K562 (cell line): ENCODE data around the gene UBE2M. TPM values are rescaled to one million over a fixed set of nuclear protein-coding genes. Genes with fewer than 3 reads are reported as not detected.

Source experiments
- ATAC-seq: fragments of 200-7000 bp; cut with Tn5 transposase; 3 replicates; pipeline ENCODE4 v1.9.1; 2020; ENCODE audit warnings: moderate library complexity
- BruUV-seq: library from RNA; stranded (reverse); fragments of 400-500 nt; replicated peaks from 2 replicates; lab custom pipeline; 2021; lab: Mats Ljungman, UMichigan
- CTCF ChIA-PET: fragments of 300-600 bp; formaldehyde crosslinking; extraction: SDS; loops from one replicate; lab custom pipeline; 2021; ENCODE audit warnings: low intra/inter-chr PET ratio; lab: Yijun Ruan, JAX
- POLR2A ChIA-PET: fragments of 300-600, 350-650 bp; sonication (Branson Sonifier 250); formaldehyde crosslinking; extraction: SDS; loops from one replicate; lab custom pipeline; 2021; ENCODE audit warnings: antibody characterized with exemption, inconsistent platforms; lab: Yijun Ruan, JAX
- DNase-seq, 4 experiments: peaks; one replicate each; pipeline versions ENCODE4 v3.0.0 to v3.0.0-alpha.2; 2011 to 2018; ENCODE audit warnings: low spot score in 3 of 4, mixed read lengths in 3 of 4; ENCODE audit errors: extremely low read depth in 1 of 4
- FAIRE-seq: peaks from 2 replicates; lab custom pipeline; 2011; peaks lifted over from hg19 to GRCh38; lab: Jason Lieb, UNC
- H2AFZ ChIP-seq: 2 replicates; pipeline ENCODE4 v1.6.0; 2011; ENCODE audit warnings: low read depth, low read length, control low read depth, inconsistent platforms
- H3K27ac ChIP-seq: fragments of 200-600 bp; 3 replicates; pipeline ENCODE4 v1.8.0; 2011; ENCODE audit warnings: low read depth, mild to moderate bottlenecking, control low read depth, inconsistent platforms, low read length, moderate library complexity, mixed read lengths; ENCODE audit errors: extremely low read depth
- H3K27me3 ChIP-seq, 2 experiments: fragments of 300-600 bp in 1 of 2; 2 replicates in 1 of 2; 3 replicates in 1 of 2; pipeline versions ENCODE4 v1.6.0 to v1.8.0; 2011; ENCODE audit warnings: inconsistent platforms in 2 of 2, low read length in 2 of 2, mild to moderate bottlenecking in 1 of 2, mixed read lengths in 1 of 2, moderate library complexity in 1 of 2; ENCODE audit not compliant: control insufficient read depth in 2 of 2, insufficient read depth in 2 of 2
- H3K36me3 ChIP-seq: fragments of 300-600 bp; 3 replicates; pipeline ENCODE4 v1.8.0; 2011; ENCODE audit warnings: mild to moderate bottlenecking, low read length, inconsistent platforms; ENCODE audit not compliant: control insufficient read depth, insufficient read depth
- H3K4me1 ChIP-seq, 2 experiments: fragments of 200-600 bp in 1 of 2; replicated peaks in 1 of 2; 2 replicates in 1 of 2; 3 replicates in 1 of 2; pipeline versions ENCODE4 v1.5.1 to v1.8.0; 2011; ENCODE audit warnings: inconsistent platforms in 2 of 2, low read length in 2 of 2, mild to moderate bottlenecking in 1 of 2, mixed read lengths in 1 of 2, moderate library complexity in 1 of 2; ENCODE audit not compliant: control insufficient read depth in 2 of 2, insufficient read depth in 2 of 2
- H3K4me2 ChIP-seq: 2 replicates; pipeline ENCODE4 v1.6.1; 2011; ENCODE audit warnings: low read length, control low read depth, inconsistent platforms, mixed read lengths; ENCODE audit not compliant: insufficient read depth
- H3K4me3 ChIP-seq: fragments of 200-600 bp; sonication (generic), shearing (Covaris generic); 2 replicates; pipeline ENCODE4 v1.5.1; 2016; ENCODE audit warnings: control low read depth, inconsistent platforms
- H3K79me2 ChIP-seq: fragments of 200-600 bp; 3 replicates; pipeline ENCODE4 v1.8.0; 2011; ENCODE audit warnings: low read length, inconsistent platforms; ENCODE audit not compliant: control insufficient read depth, insufficient read depth
- H3K9ac ChIP-seq, 2 experiments: 2 replicates each; pipeline versions ENCODE4 v1.6.0 to v1.6.1; 2011; ENCODE audit warnings: low read depth in 2 of 2, low read length in 2 of 2, control low read depth in 1 of 2, inconsistent platforms in 1 of 2, mild to moderate bottlenecking in 1 of 2, mixed read lengths in 1 of 2; ENCODE audit not compliant: insufficient read depth in 1 of 2
- H3K9me1 ChIP-seq: one replicate; pipeline ENCODE4 v1.6.0; 2011; ENCODE audit warnings: inconsistent platforms, mild to moderate bottlenecking, low read length, moderate library complexity; ENCODE audit not compliant: control insufficient read depth, insufficient read depth
- H3K9me3 ChIP-seq: replicated peaks from 2 replicates; pipeline ENCODE4 v1.5.1; 2011; ENCODE audit warnings: low read depth, low read length, inconsistent platforms; ENCODE audit not compliant: control insufficient read depth, insufficient read depth
- H4K20me1 ChIP-seq: replicated peaks from 2 replicates; pipeline ENCODE4 v1.6.1; 2011; ENCODE audit warnings: low read length, inconsistent platforms, mixed read lengths; ENCODE audit not compliant: control insufficient read depth, insufficient read depth
- EGR1 ChIP-seq: fragments of 450-650 bp; conservative IDR thresholded peaks from 2 replicates; pipeline ENCODE4 v1.6.1; 2017; ENCODE audit warnings: mild to moderate bottlenecking
- FOXA3 ChIP-seq, 2 experiments: fragments of 450-650 bp in 1 of 2; sonication (generic) in 1 of 2; formaldehyde crosslinking; IDR thresholded peaks in 1 of 2; conservative IDR thresholded peaks in 1 of 2; 2 replicates each; pipeline versions ENCODE4 v1.4.0 to v1.8.0; 2020 to 2022; ENCODE audit warnings: mild to moderate bottlenecking in 2 of 2, missing genetic modification reagents in 1 of 2
- GTF2E2 ChIP-seq: fragments of 200-800 bp; sonication (Bioruptor generic); IDR thresholded peaks from 2 replicates; pipeline ENCODE4 v1.6.1; 2016; ENCODE audit warnings: missing genetic modification characterization, missing compliant biosample characterization
- SMARCA4 ChIP-seq: fragments of 450-650 bp; IDR thresholded peaks from 2 replicates; pipeline ENCODE4 v1.6.1; 2016
- WGBS: fragments of 100-300 bp; shearing (Covaris generic); methylation state at CpG from one replicate; pipeline ENCODE4 v1.1.6; 2016; ENCODE audit warnings: low coverage, mixed read lengths; ENCODE audit not compliant: insufficient coverage; ENCODE audit errors: missing lambda C conversion rate; 5-methylcytosine and 5-hydroxymethylcytosine counted together
- in situ Hi-C: fragments of 300-500 bp; cut with MboI; formaldehyde crosslinking; loops from 4 replicates; pipeline ENCODE4 v1.15.0; 2018; ENCODE audit warnings: inconsistent platforms, mixed read lengths
- intact Hi-C: fragments of 100-400 bp; cut with micrococcal nuclease; formaldehyde crosslinking; loops from 2 replicates; pipeline ENCODE4 v1.14.2; 2022
- polyA plus RNA-seq, 8 experiments: library from polyadenylated mRNA; depleted of rRNA in 4 of 8; stranded (reverse) in 5 of 8; unstranded in 3 of 8; fragments of >200 nt; fragmentation: Nextera tagmentation in 2 of 8; fragmentation: Illumina TruSeq in 1 of 8; extraction: Ambion mirVana in 2 of 8; extraction: Trizol in 1 of 8; gene quantifications; 2 replicates each; pipeline versions ENCODE4 v1.2.1 to v1.2.3, GENCODE V29; 2011 to 2014; ENCODE audit warnings: inconsistent platforms in 1 of 8, missing spikeins in 1 of 8
- total RNA-seq, 7 experiments: library from RNA; depleted of rRNA in 6 of 7; stranded (reverse); fragments of >200 nt in 6 of 7; fragmentation: Illumina TruSeq in 2 of 7; extraction: Trizol in 2 of 7; gene quantifications; 2 replicates each; pipeline versions ENCODE4 v1.2.1 to v1.2.3, GENCODE V29; 2011 to 2021; ENCODE audit warnings: low replicate concordance in 1 of 7

UBE2M gene
- total and polyA plus RNA-seq, 9 of the 15 experiments (the other 6 are each of a cell fraction or from before 2014, with no cell fraction given), result 0.92 to 163 (median 85.7) TPM

- Histone ChIP-seq H3K9me3 (no peaks in the 10 kb centered on the region), H3K79me2 (peaks cover 53% of the 10 kb centered on the region), H3K9me1 (peaks cover 3% of the 10 kb centered on the region), H3K4me1 (peaks cover 36 to 59% of the 10 kb centered on the region in 2 experiments), H2AFZ (peak overlapping the region; percentile 82), H3K36me3 (peaks cover 60% of the 10 kb centered on the region), H3K4me2 (peak overlapping the region; percentile 79), H3K4me3 (peak overlapping the region; percentile 62), H3K9ac (peak overlapping the region; percentile 84 to 94), H3K27me3 (no peaks in the 10 kb centered on the region), H4K20me1 (no peaks in the 10 kb centered on the region), H3K27ac (peak overlapping the region; percentile 86)
- ChIA-PET CTCF (no interaction called here), POLR2A (interaction anchor here (0.6 to 3.7 kb wide), 12 partner anchors 10 to 373 kb away, joined by 3 to 48 read pairs (median 3); partner anchors contain the start of genes TRIM28, ZBTB45, ZNF274 and ZNF446)
- WGBS, result 30% methylated on average over 4 of the region's 4 CpGs
- in situ Hi-C loops (no loop called here), intact Hi-C loops (no loop called here)
- BruUV-seq, result no TSS peak
- TF ChIP-seq FOXA3 (CRISPR knock-in tag; conservative IDR thresholded peaks at IDR 0.05 in 1 of 2, IDR thresholded peaks at IDR 0.05 in 1 of 2) (0 out of 4 replicates have a peak, but pooled peaks of 1 of the 2 experiments have one; percentile 30), SMARCA4 (no peak), EGR1 (0 out of 2 replicates have a peak, but pooled peaks have one; percentile 1), GTF2E2 (0 out of 2 replicates have a peak, but pooled peaks have one; percentile 7)
- no peak for DNase-seq
- no peak for ATAC-seq
- FAIRE-seq, result no peak
These were observed 3.0 kb downstream of the UBE2M start for GRCh38 chr19:58555369-58555885.
